Parathyroid adenoma (tissue), 2 donors: ENCODE data around the gene RXFP1.

Experiments
- H2AFZ ChIP-seq: fragments of 300-600 bp; sonication (generic); one replicate; pipeline ENCODE4 v1.7.0; 2017; ENCODE audit warnings: antibody characterized with exemption, mild to moderate bottlenecking
- H3K27ac ChIP-seq: fragments of 300-600 bp; sonication (generic); one replicate; pipeline ENCODE4 v1.7.0; 2017
- H3K27me3 ChIP-seq: fragments of 300-600 bp; sonication (generic); one replicate; pipeline ENCODE4 v1.7.0; 2017; ENCODE audit warnings: low read length; ENCODE audit not compliant: control insufficient read depth, insufficient read depth
- H3K36me3 ChIP-seq: fragments of 300-600 bp; sonication (generic); one replicate; pipeline ENCODE4 v1.7.0; 2017; ENCODE audit warnings: low read length; ENCODE audit not compliant: control insufficient read depth, insufficient read depth
- H3K4me1 ChIP-seq: fragments of 300-600 bp; sonication (generic); one replicate; pipeline ENCODE4 v1.7.0; 2017; ENCODE audit warnings: control low read depth
- H3K4me2 ChIP-seq: fragments of 300-600 bp; sonication (generic); one replicate; pipeline ENCODE4 v1.7.0; 2017; ENCODE audit warnings: low read length
- H3K4me3 ChIP-seq: fragments of 300-600 bp; sonication (generic); one replicate; pipeline ENCODE4 v1.7.0; 2017; ENCODE audit warnings: low read depth, low read length
- H3K79me2 ChIP-seq: fragments of 300-600 bp; sonication (generic); one replicate; pipeline ENCODE4 v1.7.0; 2017; ENCODE audit warnings: control low read depth
- H3K9ac ChIP-seq: fragments of 300-600 bp; sonication (generic); one replicate; pipeline ENCODE4 v1.7.0; 2017; ENCODE audit warnings: mild to moderate bottlenecking
- H3K9me3 ChIP-seq: fragments of 300-600 bp; sonication (generic); one replicate; pipeline ENCODE4 v1.7.0; 2017; ENCODE audit warnings: low read length; ENCODE audit not compliant: control insufficient read depth
- TF ChIP-seq, protein P1 (sequence below): fragments of 300-600 bp; sonication (generic); IDR thresholded peaks from one replicate; pipeline ENCODE4 v1.7.0; 2017; ENCODE audit warnings: antibody characterized with exemption, mild to moderate bottlenecking
- donor health status: primary hyperparathyroidism.

The RXFP1 gene

DNA sequence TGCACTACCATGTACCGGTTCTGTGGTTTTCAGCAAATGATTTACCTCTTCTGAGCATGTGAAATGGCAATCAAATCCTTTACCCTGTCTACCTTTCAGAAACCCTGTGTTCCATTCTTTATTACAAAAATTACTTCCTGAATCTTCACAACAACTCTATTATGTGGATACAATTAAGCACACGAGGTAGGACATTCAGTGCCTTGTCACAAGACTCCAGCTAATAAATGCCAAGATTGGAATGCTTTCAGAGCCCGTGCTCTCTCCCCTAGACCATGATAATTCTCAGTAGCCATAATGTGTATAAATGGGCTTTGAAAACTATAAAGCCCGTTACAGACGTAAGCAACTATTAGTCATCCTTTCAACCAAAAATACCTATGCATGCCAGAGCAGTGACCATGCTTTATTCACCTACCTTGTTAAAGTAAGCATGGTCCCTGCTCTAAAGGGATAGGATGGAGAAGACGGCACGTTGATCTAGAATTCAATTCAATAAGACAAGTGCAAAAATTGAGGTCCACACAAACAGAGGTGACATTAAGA is 2.4 kb downstream of the RXFP1 start:
- Histone ChIP-seq H3K4me2 (no peak overlapping the region), H3K9ac (no peak overlapping the region)

DNA sequence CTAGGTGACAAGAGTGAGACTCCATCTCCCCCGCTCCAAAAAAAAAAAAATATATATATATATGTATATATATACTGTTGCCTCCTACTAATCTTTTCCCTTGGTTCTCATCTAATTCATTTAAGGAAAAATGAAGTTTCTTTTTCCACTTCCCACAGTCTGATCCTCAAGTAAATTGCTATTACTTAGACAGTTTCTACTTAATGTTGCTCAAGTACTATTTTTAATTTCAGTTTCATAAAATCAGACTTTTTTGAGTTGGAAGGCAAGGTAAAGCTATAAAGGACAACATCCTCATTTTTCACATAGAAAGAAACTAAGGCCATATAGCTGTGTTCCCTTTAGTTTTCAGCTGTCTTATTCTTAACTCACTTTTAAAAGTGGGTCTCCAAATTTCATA is 5.8 kb downstream of the RXFP1 start:
- Histone ChIP-seq H3K27me3 (no peaks in the 10 kb centered on the region), H3K9ac (no peak overlapping the region), H3K79me2 (no peaks in the 10 kb centered on the region), H3K27ac (no peak overlapping the region), H3K4me3 (no peak overlapping the region), H3K4me2 (no peak overlapping the region), H3K9me3 (no peaks in the 10 kb centered on the region), H3K4me1 (no peaks in the 10 kb centered on the region), H2AFZ (no peak overlapping the region), H3K36me3 (no peaks in the 10 kb centered on the region)
- TF ChIP-seq, protein P1, sequence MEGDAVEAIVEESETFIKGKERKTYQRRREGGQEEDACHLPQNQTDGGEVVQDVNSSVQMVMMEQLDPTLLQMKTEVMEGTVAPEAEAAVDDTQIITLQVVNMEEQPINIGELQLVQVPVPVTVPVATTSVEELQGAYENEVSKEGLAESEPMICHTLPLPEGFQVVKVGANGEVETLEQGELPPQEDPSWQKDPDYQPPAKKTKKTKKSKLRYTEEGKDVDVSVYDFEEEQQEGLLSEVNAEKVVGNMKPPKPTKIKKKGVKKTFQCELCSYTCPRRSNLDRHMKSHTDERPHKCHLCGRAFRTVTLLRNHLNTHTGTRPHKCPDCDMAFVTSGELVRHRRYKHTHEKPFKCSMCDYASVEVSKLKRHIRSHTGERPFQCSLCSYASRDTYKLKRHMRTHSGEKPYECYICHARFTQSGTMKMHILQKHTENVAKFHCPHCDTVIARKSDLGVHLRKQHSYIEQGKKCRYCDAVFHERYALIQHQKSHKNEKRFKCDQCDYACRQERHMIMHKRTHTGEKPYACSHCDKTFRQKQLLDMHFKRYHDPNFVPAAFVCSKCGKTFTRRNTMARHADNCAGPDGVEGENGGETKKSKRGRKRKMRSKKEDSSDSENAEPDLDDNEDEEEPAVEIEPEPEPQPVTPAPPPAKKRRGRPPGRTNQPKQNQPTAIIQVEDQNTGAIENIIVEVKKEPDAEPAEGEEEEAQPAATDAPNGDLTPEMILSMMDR: no peak

More for the DNA sequence above, 2.4 kb downstream of the RXFP1 start:
- Histone ChIP-seq H3K4me3 (no peak overlapping the region), H3K9me3 (no peaks in the 10 kb centered on the region), H2AFZ (no peak overlapping the region), H3K4me1 (no peaks in the 10 kb centered on the region), H3K27ac (no peak overlapping the region), H3K79me2 (no peaks in the 10 kb centered on the region), H3K36me3 (no peaks in the 10 kb centered on the region), H3K27me3 (no peaks in the 10 kb centered on the region)
- TF ChIP-seq, protein P1: no peak

DNA sequence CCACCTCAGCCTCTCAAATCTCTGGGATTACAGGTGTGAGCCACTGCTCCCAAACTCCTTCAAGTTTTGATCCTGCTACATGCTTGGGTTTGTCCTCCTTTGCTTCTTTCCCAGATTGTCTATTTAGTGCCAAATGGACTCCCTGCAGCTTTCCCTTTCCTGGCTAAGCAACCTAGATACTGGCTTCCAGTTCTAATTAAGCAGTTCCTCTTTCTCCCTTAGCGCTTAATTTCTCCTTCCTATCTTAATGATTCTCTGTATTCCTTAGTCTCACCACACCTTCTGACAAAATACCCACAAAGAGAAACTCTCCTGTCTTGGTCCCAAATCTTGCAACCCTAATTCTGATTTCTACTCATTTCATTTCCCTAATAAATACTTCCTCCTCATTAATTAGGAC is 7.8 kb downstream of the RXFP1 start:
- no peaks in the 10 kb centered on the region for H3K27me3 ChIP-seq
- H3K4me2 ChIP-seq: no peak overlapping the region
- H3K36me3 ChIP-seq: no peaks in the 10 kb centered on the region
- no peak overlapping the region for H2AFZ ChIP-seq
- TF ChIP-seq, protein P1: no peak
- no peak overlapping the region for H3K9ac ChIP-seq
- H3K4me3 ChIP-seq: no peak overlapping the region
- no peaks in the 10 kb centered on the region for H3K9me3 ChIP-seq
- H3K27ac ChIP-seq: no peak overlapping the region
- no peaks in the 10 kb centered on the region for H3K79me2 ChIP-seq
- H3K4me1 ChIP-seq: no peaks in the 10 kb centered on the region

DNA sequence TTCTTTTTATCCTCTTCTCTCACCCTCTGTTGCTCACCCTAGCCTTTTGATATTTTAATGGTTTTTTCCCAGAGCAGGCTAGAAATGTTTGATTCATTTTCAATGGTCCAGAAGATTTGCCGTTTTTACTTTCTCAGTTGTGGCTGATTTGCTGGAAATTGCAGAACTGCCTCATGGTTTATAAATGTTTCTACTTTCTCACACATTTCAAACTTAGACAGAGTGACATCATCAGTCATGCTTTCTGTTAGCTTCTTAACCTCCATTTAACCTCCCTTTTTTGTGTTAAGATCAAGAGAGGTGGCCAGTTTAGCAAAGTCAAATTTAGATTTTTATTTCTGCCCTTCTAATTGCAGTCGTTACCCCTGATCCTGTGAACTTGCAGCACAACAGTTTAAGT is 8.7 kb downstream of the RXFP1 start:
- no peak overlapping the region for H3K4me3 ChIP-seq
- no peak overlapping the region for H3K27ac ChIP-seq
- H2AFZ ChIP-seq: no peak overlapping the region
- no peak overlapping the region for H3K9ac ChIP-seq
- H3K36me3 ChIP-seq: no peaks in the 10 kb centered on the region
- H3K9me3 ChIP-seq: no peaks in the 10 kb centered on the region
- no peaks in the 10 kb centered on the region for H3K27me3 ChIP-seq
- no peaks in the 10 kb centered on the region for H3K4me1 ChIP-seq
- no peaks in the 10 kb centered on the region for H3K79me2 ChIP-seq
- H3K4me2 ChIP-seq: no peak overlapping the region
- TF ChIP-seq, protein P1: no peak

DNA sequence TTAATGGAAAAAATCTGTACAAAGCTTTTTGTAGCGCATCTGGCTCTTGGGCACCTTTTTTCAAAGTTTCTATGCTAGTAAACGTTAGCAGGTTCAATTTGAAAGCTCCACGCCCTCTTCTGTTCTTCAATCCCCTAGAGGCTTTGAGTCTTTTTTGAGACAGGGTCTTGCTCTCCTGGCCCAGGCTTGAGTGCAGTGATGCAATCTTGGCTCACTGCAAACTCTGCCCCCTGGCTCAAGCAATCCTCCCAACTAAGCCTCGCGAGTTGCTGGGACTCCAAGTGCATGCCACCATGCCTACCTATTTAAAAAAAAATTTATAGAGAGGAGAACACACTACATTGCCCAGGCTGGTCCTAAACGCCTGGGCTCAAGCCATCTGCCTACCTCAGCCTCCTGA is 9.2 kb downstream of the RXFP1 start:
- no peak overlapping the region for H3K9ac ChIP-seq
- H3K4me3 ChIP-seq: no peak overlapping the region
- TF ChIP-seq, protein P1: no peak
- no peak overlapping the region for H2AFZ ChIP-seq
- H3K4me1 ChIP-seq: no peaks in the 10 kb centered on the region
- no peak overlapping the region for H3K4me2 ChIP-seq
- no peaks in the 10 kb centered on the region for H3K9me3 ChIP-seq
- H3K79me2 ChIP-seq: no peaks in the 10 kb centered on the region
- no peaks in the 10 kb centered on the region for H3K27me3 ChIP-seq
- H3K36me3 ChIP-seq: no peaks in the 10 kb centered on the region
- H3K27ac ChIP-seq: no peak overlapping the region
